Thyroid gland (tissue), 4 donors: Measurements from ENCODE around the gene SPACA6.

Source experiments
- CTCF ChIP-seq, 6 experiments: fragments of 200-600 bp in 3 of 6; fragments of 450-650 bp in 3 of 6; sonication (generic) in 3 of 6; IDR thresholded peaks; one replicate each; pipeline ENCODE4 v1.5.1; 2016 to 2019; ENCODE audit warnings: antibody characterized with exemption in 6 of 6, mild to moderate bottlenecking in 2 of 6, inconsistent platforms in 1 of 6, moderate library complexity in 1 of 6
- POLR2A ChIP-seq, 2 donors: fragments of 450-650 bp; IDR thresholded peaks; one replicate each; pipeline ENCODE4 v1.6.1; 2017; ENCODE audit warnings: antibody characterized with exemption in 2 of 2, mild to moderate bottlenecking in 2 of 2, moderate library complexity in 1 of 2

DNA sequence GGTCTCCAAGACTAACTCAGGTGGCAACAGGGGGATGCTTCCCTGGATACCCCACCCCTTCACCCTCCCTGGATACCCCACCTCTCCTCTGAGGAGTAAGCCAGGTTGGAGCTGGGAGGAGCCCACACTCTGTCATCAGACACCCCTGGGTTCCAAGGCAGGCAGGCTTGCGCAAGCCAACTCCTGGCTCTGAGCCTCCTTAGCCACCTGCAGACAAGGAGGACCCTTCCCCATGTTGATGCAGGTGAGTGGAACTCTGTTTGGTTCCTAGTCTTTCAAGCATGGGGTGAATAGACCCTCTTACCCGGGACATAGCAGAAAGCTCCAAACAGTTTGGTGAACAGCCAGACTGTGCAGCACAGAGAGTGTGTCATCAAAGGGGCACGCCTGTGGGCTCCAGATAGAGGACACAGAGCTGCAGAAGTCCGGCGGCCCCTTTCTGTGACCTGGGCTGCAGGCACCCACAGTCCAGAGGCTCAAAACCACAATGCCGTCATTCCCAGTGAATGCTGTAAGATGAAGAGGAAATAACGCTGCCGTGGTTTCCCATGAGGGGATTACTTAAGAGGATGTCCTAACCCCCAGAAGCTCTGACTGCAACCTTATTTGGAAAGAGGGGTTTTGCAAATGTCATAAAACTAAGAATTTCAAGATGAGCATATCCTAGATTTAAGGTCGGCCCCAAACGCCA, 42.8 kb downstream of the SPACA6 start:
- TF ChIP-seq POLR2A (IDR thresholded peaks at IDR 0.05), result no peak
- TF ChIP-seq CTCF (IDR thresholded peaks at IDR 0.05), result no peak
